Kidney (tissue), 14 donors: ENCODE measurements around the gene GM2A. TPM values are rescaled to one million over a fixed set of nuclear protein-coding genes. Genes with fewer than 3 reads are reported as not detected.
"Not testable (repeated sequence)": the region's sequence is repeated elsewhere in the genome, so short reads cannot be mapped to it uniquely, and the experiment has no call there.

ENCODE experiments used
- DNase-seq, 5 donors: peaks; one replicate each; pipeline ENCODE4 v3.0.0-alpha.2; 2013 to 2020
- FAIRE-seq: peaks from 2 replicates; lab custom pipeline; 2012; peaks lifted over from hg19 to GRCh38; lab: Jason Lieb, UNC
- H3K27ac ChIP-seq, 2 donors: one replicate each; pipeline ENCODE4 v1.7.0; 2013; ENCODE audit warnings: low read depth in 2 of 2, low read length in 2 of 2, inconsistent platforms in 1 of 2
- H3K27me3 ChIP-seq: one replicate; pipeline ENCODE4 v1.7.1; 2013; ENCODE audit warnings: low read length, inconsistent platforms; ENCODE audit not compliant: control insufficient read depth, insufficient read depth
- H3K36me3 ChIP-seq, 3 donors: one replicate each; pipeline versions ENCODE4 v1.7.0 to v1.7.1; 2013; ENCODE audit warnings: low read length in 3 of 3, control low read depth in 1 of 3, inconsistent platforms in 1 of 3; ENCODE audit not compliant: insufficient read depth in 3 of 3, control insufficient read depth in 2 of 3
- H3K4me1 ChIP-seq, 3 donors: one replicate each; pipeline versions ENCODE4 v1.7.0 to v1.7.1; 2013; ENCODE audit warnings: low read length in 3 of 3, inconsistent platforms in 1 of 3, low read depth in 1 of 3; ENCODE audit not compliant: control insufficient read depth in 2 of 3, insufficient read depth in 2 of 3
- H3K4me3 ChIP-seq, 3 donors: one replicate each; pipeline versions ENCODE4 v1.7.0 to v1.8.1; 2013; ENCODE audit warnings: low read length in 3 of 3, control low read depth in 1 of 3, inconsistent platforms in 1 of 3
- H3K9ac ChIP-seq, 3 donors: one replicate each; pipeline versions ENCODE4 v1.7.0 to v1.7.1; 2013; ENCODE audit warnings: low read length in 3 of 3, control low read depth in 1 of 3, inconsistent platforms in 1 of 3
- H3K9me3 ChIP-seq, 3 donors: one replicate each; pipeline versions ENCODE4 v1.7.0 to v1.7.1; 2013; ENCODE audit warnings: low read length in 3 of 3, control low read depth in 1 of 3, inconsistent platforms in 1 of 3; ENCODE audit not compliant: control insufficient read depth in 2 of 3, insufficient read depth in 1 of 3
- intact Hi-C: fragments of 100-400 bp; cut with DNase I; formaldehyde crosslinking; loops from one replicate; pipeline ENCODE4 v1.11.1; 2022
- polyA plus RNA-seq: library from polyadenylated mRNA; stranded (reverse); fragments of 350-450 nt; fragmentation: Illumina TruSeq; extraction: RNeasy Lipid Tissue Mini Kit (QIAGEN cat#74804); gene quantifications from one replicate; pipeline ENCODE4 v1.2.3, GENCODE V29; 2014; ENCODE audit warnings: low read depth, low replicate concordance; ENCODE audit not compliant: insufficient read depth
- total RNA-seq: library from RNA; stranded (reverse); fragmentation: NEBNext Ultra II Directional; extraction: Animal tissue kit (Norgen Biotek cat#: 25700); gene quantifications from one replicate; pipeline ENCODE4 v1.2.1, GENCODE V29; 2021
- TF ChIP-seq, protein P1 (sequence below): IDR thresholded peaks from 3 replicates; pipeline ENCODE4 v1.5.1; 2012; ENCODE audit warnings: mild to moderate bottlenecking, moderate library complexity, borderline replicate concordance; ENCODE audit not compliant: insufficient read depth; ENCODE audit errors: extremely low read depth
- donor health status: control.
- donor health status: control.
- donor health status: control.
- donor health status: control.
- donor health status: control.
- donor health status: DM: yes; HTN: yes; CAD: no.
- donor health status: Normal renal cell carcinoma (clear cell type).

The GM2A gene
- total and polyA plus RNA-seq, 2 donors from 2014 or later = 13.7 to 29.8 TPM

DNA sequence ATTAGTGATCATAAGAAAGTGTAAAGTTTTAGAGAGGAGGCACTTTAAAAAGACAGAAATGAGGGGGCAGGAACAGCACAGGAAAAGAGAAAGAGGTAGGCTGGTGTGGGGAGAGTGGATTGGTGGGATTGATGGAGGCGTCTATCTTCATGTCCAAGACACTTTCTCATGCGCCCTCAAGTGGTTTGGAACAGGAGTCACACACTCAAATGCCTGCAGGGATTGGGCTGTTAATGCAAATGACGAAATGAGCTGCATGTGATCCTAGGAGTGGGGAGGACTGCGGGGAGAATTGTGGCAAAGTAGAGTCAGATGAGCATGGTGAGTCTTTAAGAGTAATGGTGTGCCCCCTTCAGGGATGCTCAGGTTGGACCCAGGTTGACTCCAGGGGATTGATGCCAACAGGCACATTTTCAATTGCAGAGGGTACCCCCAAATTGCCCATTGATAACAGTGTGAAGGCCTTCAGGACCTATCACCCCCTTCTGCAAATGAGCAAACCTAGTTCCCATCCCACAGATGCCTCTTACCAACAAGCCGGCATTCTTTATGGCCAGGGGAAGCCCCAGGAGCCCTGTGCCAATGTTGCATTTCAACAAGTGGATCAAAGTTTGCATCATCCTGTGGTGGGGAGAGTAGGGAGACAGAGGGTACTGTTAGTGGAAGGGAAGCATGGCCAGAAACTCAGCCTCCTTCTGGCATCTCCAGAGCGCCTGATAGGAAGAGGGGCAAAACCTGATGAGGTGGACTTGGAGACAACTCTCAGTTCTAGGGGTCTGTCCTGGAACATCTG lies 45.3 kb downstream of the GM2A start:
- H3K36me3 ChIP-seq = no peaks in the 10 kb centered on the region
- H3K4me1 ChIP-seq = no peaks in the 10 kb centered on the region
- H3K27ac ChIP-seq = no peak overlapping the region
- H3K27me3 ChIP-seq = no peaks in the 10 kb centered on the region
- intact Hi-C loops = no loop called here
- peak in 1 of 5 donors; percentile 48 for DNase-seq
- H3K4me3 ChIP-seq = no peak overlapping the region
- no peaks in the 10 kb centered on the region for H3K9me3 ChIP-seq
- FAIRE-seq = no peak
- TF ChIP-seq, protein P1, sequence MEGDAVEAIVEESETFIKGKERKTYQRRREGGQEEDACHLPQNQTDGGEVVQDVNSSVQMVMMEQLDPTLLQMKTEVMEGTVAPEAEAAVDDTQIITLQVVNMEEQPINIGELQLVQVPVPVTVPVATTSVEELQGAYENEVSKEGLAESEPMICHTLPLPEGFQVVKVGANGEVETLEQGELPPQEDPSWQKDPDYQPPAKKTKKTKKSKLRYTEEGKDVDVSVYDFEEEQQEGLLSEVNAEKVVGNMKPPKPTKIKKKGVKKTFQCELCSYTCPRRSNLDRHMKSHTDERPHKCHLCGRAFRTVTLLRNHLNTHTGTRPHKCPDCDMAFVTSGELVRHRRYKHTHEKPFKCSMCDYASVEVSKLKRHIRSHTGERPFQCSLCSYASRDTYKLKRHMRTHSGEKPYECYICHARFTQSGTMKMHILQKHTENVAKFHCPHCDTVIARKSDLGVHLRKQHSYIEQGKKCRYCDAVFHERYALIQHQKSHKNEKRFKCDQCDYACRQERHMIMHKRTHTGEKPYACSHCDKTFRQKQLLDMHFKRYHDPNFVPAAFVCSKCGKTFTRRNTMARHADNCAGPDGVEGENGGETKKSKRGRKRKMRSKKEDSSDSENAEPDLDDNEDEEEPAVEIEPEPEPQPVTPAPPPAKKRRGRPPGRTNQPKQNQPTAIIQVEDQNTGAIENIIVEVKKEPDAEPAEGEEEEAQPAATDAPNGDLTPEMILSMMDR = no peak
- no peak overlapping the region for H3K9ac ChIP-seq

DNA sequence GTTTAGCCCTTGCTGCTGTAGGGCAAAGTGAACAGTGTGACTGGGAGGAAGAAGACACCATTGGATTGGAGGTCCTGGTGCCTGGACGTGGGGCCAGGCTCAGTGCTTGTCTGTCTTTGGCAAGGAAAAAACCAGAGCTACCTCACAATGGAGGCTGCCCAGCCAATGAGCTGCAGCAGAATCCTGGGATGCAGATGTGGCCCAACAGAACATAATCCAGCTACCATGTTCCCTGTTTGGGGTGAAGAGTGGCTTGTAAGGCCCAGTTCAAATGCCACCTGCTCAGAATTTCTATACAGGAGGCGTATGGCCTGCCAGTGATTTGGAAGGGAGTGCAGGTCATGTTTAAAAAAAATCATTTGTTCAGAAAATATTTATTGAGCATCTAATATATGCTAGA lies 50.7 kb downstream of the GM2A start, which contains the start of gene SLC36A3:
TSS of gene SLC36A3 (minus strand) at position 101 of the 400 bp plus-strand sequence. CDS start 412 bp downstream, outside the sequence.
- Histone ChIP-seq H3K4me3 (no peak within 1 kb of the TSS), H3K27ac (no peak within 1 kb of the TSS), H3K36me3 (no peaks in the 10 kb centered on the region), H3K27me3 (no peaks in the 10 kb centered on the region), H3K9ac (no peak within 1 kb of the TSS), H3K9me3 (no peaks in the 10 kb centered on the region), H3K4me1 (no peaks in the 10 kb centered on the region)
- TF ChIP-seq, protein P1 = no peak
- intact Hi-C loops = no loop called here
- DNase-seq = no peak
- no peak for FAIRE-seq

DNA sequence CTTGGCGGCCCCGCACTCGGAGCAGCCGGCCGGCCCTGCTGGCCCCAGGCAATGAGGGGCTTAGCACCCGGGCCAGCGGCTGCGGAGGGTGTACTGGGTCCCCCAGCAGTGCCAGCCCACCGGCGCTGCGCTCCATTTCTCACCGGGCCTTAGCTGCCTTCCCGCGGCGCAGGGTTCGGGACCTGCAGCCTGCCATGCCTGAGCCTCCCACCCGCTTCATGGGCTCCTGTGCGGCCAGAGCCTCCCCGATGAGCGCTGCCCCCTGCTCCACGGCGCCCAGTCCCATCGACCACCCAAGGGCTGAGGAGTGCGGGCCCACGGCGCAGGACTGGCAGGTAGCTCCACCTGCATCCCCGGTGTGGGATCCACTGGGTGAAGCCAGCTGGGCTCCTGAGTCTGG lies 56.3 kb downstream of the GM2A start:
- H3K27ac ChIP-seq, H3K9me3 ChIP-seq, H3K4me1 ChIP-seq, DNase-seq, H3K27me3 ChIP-seq, H3K9ac ChIP-seq, H3K36me3 ChIP-seq, FAIRE-seq, intact Hi-C loops, H3K4me3 ChIP-seq: not testable (repeated sequence)

DNA sequence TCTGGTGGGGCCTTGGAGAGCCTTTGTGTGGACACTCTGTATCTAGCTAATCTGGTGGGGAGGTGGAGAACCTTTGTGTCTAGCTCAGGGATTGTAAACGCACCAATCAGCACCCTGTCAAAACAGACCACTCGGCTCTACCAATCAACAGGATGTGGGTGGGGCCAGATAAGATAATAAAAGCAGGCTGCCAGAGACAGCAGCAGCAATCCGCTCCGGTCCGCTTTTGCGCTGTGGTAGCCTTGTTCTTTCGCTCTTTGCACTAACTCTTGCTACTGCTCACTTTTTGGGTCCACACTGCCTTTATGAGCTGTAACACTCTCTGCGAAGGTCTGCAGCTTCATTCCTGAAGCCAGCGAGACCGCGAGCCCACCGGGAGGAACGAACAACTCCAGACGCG lies 56.8 kb downstream of the GM2A start:
- DNase-seq, intact Hi-C loops, H3K27ac ChIP-seq, H3K9ac ChIP-seq, H3K4me3 ChIP-seq, FAIRE-seq, H3K4me1 ChIP-seq, H3K36me3 ChIP-seq, H3K27me3 ChIP-seq, H3K9me3 ChIP-seq: not testable (repeated sequence)
